Esophagus squamous epithelium (tissue), 5 donors: ENCODE results near the gene TM9SF4. TPM values are rescaled to one million over a fixed set of nuclear protein-coding genes. Genes with fewer than 3 reads are reported as not detected.

ENCODE experiments used
- DNase-seq: peaks from one replicate; lab custom pipeline; 2025; lab: John Stamatoyannopoulos, UW
- H3K27ac ChIP-seq, 4 donors: fragments of 200-600 bp; sonication (generic); one replicate each; pipeline ENCODE4 v1.5.1; 2016 to 2019; ENCODE audit warnings: mild to moderate bottlenecking in 1 of 4
- H3K27me3 ChIP-seq, 4 donors: fragments of 200-600 bp; sonication (generic); 1 replicate in 3 of 4; 2 replicates in 1 of 4; pipeline versions ENCODE4 v1.5.1 to v1.6.0; 2017 to 2021; ENCODE audit warnings: antibody characterized with exemption in 1 of 4
- H3K36me3 ChIP-seq, 3 donors: fragments of 200-600 bp; sonication (generic); one replicate each; pipeline ENCODE4 v1.5.1; 2016 to 2019
- H3K4me1 ChIP-seq, 3 donors: fragments of 200-600 bp; sonication (generic); one replicate each; pipeline ENCODE4 v1.5.1; 2017 to 2019
- H3K4me3 ChIP-seq, 4 donors: fragments of 200-600 bp; sonication (generic); 1 replicate in 3 of 4; 2 replicates in 1 of 4; pipeline ENCODE4 v1.5.1; 2016 to 2019; ENCODE audit warnings: mild to moderate bottlenecking in 2 of 4, moderate library complexity in 1 of 4
- H3K9me3 ChIP-seq, 3 donors: fragments of 200-600 bp; sonication (generic); one replicate each; pipeline ENCODE4 v1.5.1; 2016 to 2019
- POLR2A ChIP-seq, 4 donors: fragments of 450-650 bp; IDR thresholded peaks; one replicate each; pipeline ENCODE4 v1.6.1; 2017; ENCODE audit warnings: antibody characterized with exemption in 4 of 4, mild to moderate bottlenecking in 4 of 4, moderate library complexity in 3 of 4
- WGBS, 2 donors: methylation state at CpG; one replicate each; pipeline ENCODE4 v1.1.5; 2018; 5-methylcytosine and 5-hydroxymethylcytosine counted together
- intact Hi-C: fragments of 100-400 bp; cut with DNase I; formaldehyde crosslinking; loops from one replicate; pipeline ENCODE4 v1.15.0; 2022
- total RNA-seq, 4 donors: library from RNA; depleted of rRNA; stranded (reverse); fragments of >200 nt; gene quantifications; one replicate each; pipeline ENCODE4 v1.1.0, GENCODE V29; 2016
- TF ChIP-seq, protein P1 (sequence below), 6 experiments: fragments of 450-650 bp in 4 of 6; fragments of 200-600 bp in 2 of 6; sonication (generic) in 2 of 6; IDR thresholded peaks; one replicate each; pipeline ENCODE4 v1.5.1; 2016 to 2019; ENCODE audit warnings: antibody characterized with exemption in 6 of 6, mild to moderate bottlenecking in 4 of 6, moderate library complexity in 4 of 6
- donor health status: DM: yes; HTN: yes; CAD: no.

Gene TM9SF4
- total RNA-seq, 4 donors from 2014 or later, result 28.5 to 36.3 (median 32.1) TPM

DNA sequence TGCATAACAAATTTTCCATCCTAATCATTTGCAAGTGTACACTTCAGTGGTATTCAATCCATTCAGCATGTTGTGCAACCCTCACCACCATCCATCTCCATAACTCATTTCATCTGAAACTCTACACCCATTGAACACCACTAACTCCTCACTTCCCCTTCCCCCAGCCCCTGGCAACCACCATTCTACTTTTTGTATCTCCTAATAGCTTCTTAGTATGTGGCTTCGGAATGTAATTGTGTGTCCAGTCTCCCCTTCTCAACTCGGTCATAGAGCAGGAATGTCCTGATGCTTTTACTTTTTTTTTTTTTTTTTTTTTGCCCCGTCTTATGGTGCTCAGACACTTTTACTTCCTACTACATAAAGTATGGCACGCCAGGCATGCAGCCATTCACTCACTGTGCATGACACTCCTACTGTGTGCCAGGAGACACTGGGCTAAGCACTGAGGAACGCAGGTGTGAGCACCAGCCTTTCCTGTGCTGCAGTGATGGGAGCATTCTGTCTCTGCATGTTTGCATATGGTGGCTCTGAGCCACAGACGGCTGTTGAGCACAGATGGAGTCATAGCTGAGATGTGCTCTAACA is 42.2 kb upstream of the TM9SF4 start:
- no peak for TF ChIP-seq POLR2A (IDR thresholded peaks at IDR 0.05)
- TF ChIP-seq, protein P1, sequence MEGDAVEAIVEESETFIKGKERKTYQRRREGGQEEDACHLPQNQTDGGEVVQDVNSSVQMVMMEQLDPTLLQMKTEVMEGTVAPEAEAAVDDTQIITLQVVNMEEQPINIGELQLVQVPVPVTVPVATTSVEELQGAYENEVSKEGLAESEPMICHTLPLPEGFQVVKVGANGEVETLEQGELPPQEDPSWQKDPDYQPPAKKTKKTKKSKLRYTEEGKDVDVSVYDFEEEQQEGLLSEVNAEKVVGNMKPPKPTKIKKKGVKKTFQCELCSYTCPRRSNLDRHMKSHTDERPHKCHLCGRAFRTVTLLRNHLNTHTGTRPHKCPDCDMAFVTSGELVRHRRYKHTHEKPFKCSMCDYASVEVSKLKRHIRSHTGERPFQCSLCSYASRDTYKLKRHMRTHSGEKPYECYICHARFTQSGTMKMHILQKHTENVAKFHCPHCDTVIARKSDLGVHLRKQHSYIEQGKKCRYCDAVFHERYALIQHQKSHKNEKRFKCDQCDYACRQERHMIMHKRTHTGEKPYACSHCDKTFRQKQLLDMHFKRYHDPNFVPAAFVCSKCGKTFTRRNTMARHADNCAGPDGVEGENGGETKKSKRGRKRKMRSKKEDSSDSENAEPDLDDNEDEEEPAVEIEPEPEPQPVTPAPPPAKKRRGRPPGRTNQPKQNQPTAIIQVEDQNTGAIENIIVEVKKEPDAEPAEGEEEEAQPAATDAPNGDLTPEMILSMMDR (IDR thresholded peaks at IDR 0.05), result no peak
- H3K27me3 ChIP-seq, result peaks cover 0 to 49% (median 0%) of the 10 kb centered on the region in 4 donors
- no peak overlapping the region for H3K27ac ChIP-seq
- intact Hi-C loops, result no loop called here
- 64 to 69% methylated on average over 5 to 6 of the region's 6 CpGs for WGBS, 2 donors
- DNase-seq, result no peak
- H3K9me3 ChIP-seq, result no peaks in the 10 kb centered on the region
- H3K36me3 ChIP-seq, result no peaks in the 10 kb centered on the region
- no peak overlapping the region for H3K4me3 ChIP-seq
- H3K4me1 ChIP-seq, result peaks cover 0 to 8% (median 0%) of the 10 kb centered on the region in 3 donors

DNA sequence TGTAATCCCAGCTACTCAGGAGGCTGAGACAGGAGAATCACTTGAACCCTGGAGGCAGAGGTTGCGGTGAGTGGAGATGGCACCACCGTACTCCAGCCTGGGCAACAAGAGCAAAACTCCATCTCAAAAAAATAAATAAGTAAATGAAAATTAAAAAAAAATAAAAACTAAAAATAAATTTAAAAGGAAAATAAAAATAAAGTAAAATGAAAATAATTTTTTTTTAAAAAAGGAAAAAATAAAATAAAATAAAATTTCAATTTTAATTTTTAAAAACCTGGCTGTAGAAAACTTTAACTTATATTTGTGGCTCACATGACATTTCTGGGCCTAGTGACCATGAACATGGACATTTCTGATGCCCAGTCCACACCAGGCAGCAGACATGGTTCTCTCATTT is 41.3 kb upstream of the TM9SF4 start:
- no peak for TF ChIP-seq POLR2A (IDR thresholded peaks at IDR 0.05)
- TF ChIP-seq, protein P1 (IDR thresholded peaks at IDR 0.05), result no peak
- H3K27ac ChIP-seq, result no peak overlapping the region
- WGBS, 2 donors, result 94 to 100% methylated on average over 2 of the region's 2 CpGs

DNA sequence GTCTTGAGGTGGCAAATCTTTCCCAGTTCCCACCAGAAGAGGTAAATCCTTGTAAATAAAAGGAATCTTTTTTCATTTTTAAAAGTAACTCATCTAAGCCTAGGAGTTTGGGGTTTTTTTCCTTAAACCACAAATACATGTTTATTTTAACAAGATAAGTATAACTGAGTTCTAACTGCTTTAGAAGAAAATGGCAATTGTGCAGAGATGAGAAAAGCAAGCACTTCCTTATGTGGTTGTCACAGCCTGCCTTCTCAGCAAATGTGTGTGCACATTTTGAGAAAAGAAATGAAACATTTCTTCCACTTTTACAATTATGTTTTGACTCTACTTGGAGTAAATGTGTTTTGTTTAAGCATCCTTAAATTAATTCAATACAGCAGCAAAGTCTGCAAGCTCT is 39.8 kb upstream of the TM9SF4 start:
- H3K9me3 ChIP-seq, result no peaks in the 10 kb centered on the region
- intact Hi-C loops, result no loop called here
- H3K27ac ChIP-seq, result no peak overlapping the region
- no peaks in the 10 kb centered on the region for H3K36me3 ChIP-seq
- peaks cover 0 to 12% (median 0%) of the 10 kb centered on the region in 3 donors for H3K4me1 ChIP-seq
- peaks cover 0 to 57% (median 0%) of the 10 kb centered on the region in 4 donors for H3K27me3 ChIP-seq
- no peak for DNase-seq
- no peak overlapping the region for H3K4me3 ChIP-seq
- TF ChIP-seq, protein P1 (IDR thresholded peaks at IDR 0.05), result no peak
- no peak for TF ChIP-seq POLR2A (IDR thresholded peaks at IDR 0.05)

More for the DNA sequence above, 41.3 kb upstream of the TM9SF4 start:
- no peak overlapping the region for H3K4me3 ChIP-seq
- peaks cover 0 to 49% (median 0%) of the 10 kb centered on the region in 4 donors for H3K27me3 ChIP-seq
- no peaks in the 10 kb centered on the region for H3K36me3 ChIP-seq
- intact Hi-C loops, result no loop called here
- H3K9me3 ChIP-seq, result no peaks in the 10 kb centered on the region
- H3K4me1 ChIP-seq, result peaks cover 0 to 8% (median 0%) of the 10 kb centered on the region in 3 donors
- no peak for DNase-seq

DNA sequence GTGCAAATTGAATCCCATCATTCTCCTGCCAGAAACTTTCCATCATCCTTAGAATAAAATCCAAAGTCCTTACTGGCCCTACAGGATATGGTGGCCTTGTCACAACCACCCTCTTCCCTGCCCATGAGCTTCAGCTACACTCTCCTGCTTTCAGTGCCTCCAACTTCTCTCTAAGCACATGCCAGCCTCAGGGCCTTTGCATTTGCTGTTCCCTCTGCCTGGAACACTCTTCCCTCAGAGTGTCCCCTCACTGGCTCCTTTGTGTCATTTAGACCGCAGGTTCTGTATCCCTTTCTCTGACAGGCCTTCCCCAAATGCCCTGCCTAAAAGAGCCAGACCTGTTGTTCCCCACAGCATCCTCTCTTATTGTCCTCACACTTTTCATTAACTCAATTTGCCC is 39.2 kb upstream of the TM9SF4 start:
- Histone ChIP-seq H3K9me3 (no peaks in the 10 kb centered on the region), H3K27ac (no peak overlapping the region), H3K27me3 (peaks cover 0 to 55% (median 0%) of the 10 kb centered on the region in 4 donors), H3K4me3 (no peak overlapping the region), H3K36me3 (no peaks in the 10 kb centered on the region), H3K4me1 (peaks cover 0 to 17% (median 0%) of the 10 kb centered on the region in 3 donors)
- WGBS, 2 donors, result 80 to 100% methylated on average over 1 of the region's 1 CpG
- intact Hi-C loops, result no loop called here
- no peak for DNase-seq
- no peak for TF ChIP-seq POLR2A (IDR thresholded peaks at IDR 0.05)
- TF ChIP-seq, protein P1 (IDR thresholded peaks at IDR 0.05), result no peak

DNA sequence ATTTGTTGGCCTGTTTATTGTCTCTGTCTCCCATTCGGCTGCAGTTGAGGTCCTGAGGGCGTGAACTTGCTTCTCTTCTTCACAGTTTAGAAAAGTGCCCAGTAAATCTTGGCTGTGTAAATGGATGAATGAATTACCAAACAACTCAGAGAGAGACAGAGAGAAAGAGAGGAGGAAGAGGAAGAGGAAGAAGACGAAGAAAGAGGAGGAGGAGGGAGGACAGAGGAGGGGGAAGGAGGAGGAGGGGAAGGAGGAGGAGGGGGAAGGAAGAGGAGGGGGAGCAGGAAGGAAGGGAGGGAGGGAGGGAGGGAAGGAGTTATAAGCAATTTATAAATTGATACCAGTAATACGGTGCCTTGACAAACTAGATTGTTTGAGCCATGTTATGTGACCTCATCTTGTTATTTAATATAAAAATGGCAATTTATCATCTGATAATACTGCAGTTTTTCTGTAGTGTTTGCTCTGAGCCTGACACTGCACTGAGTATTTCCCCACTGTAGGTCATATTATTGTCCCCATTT is 38.8 kb upstream of the TM9SF4 start:
- Histone ChIP-seq H3K36me3 (no peaks in the 10 kb centered on the region), H3K27ac (no peak overlapping the region), H3K4me1 (peaks cover 0 to 17% (median 0%) of the 10 kb centered on the region in 3 donors), H3K9me3 (no peaks in the 10 kb centered on the region), H3K4me3 (no peak overlapping the region), H3K27me3 (peaks cover 0 to 55% (median 0%) of the 10 kb centered on the region in 4 donors)
- DNase-seq, result no peak
- TF ChIP-seq POLR2A (IDR thresholded peaks at IDR 0.05), result no peak
- TF ChIP-seq, protein P1 (IDR thresholded peaks at IDR 0.05), result no peak
- 39 to 61% methylated on average over 2 to 4 of the region's 4 CpGs for WGBS, 2 donors
- intact Hi-C loops, result no loop called here
